HAP-1 (cell line): ENCODE data around the gene KLK4.

ENCODE experiments used
- DNase-seq, 2 experiments: peaks; one replicate each; pipeline ENCODE4 v3.0.0-alpha.2; 2016 to 2020; ENCODE audit warnings: low spot score in 2 of 2
- H3K27me3 ChIP-seq: fragments of 250-450 bp; sonication (Bioruptor Pico); 2 replicates; pipeline ENCODE4 v1.5.1; 2020; ENCODE audit warnings: low read depth, mild to moderate bottlenecking, moderate library complexity
- H3K36me3 ChIP-seq: fragments of 250-450 bp; sonication (Bioruptor Pico); replicated peaks from 2 replicates; pipeline ENCODE4 v1.5.1; 2020; ENCODE audit warnings: mild to moderate bottlenecking
- H3K4me1 ChIP-seq: fragments of 250-450 bp; sonication (Bioruptor Pico); 2 replicates; pipeline ENCODE4 v1.5.1; 2020; ENCODE audit warnings: mild to moderate bottlenecking
- H3K4me3 ChIP-seq: fragments of 250-450 bp; sonication (Bioruptor Pico); 2 replicates; pipeline ENCODE4 v1.5.1; 2020; ENCODE audit warnings: mild to moderate bottlenecking, moderate library complexity
- H3K9me3 ChIP-seq: fragments of 250-450 bp; sonication (Bioruptor Pico); 2 replicates; pipeline ENCODE4 v1.5.1; 2020; ENCODE audit warnings: mild to moderate bottlenecking, moderate library complexity
- in situ Hi-C: fragments of 300-500 bp; cut with MboI; formaldehyde crosslinking; loops from 3 replicates; pipeline ENCODE4 v1.14.3; 2020; ENCODE audit warnings: low sequenced_read_pairs, inconsistent platforms, mixed read lengths

The KLK4 gene

DNA sequence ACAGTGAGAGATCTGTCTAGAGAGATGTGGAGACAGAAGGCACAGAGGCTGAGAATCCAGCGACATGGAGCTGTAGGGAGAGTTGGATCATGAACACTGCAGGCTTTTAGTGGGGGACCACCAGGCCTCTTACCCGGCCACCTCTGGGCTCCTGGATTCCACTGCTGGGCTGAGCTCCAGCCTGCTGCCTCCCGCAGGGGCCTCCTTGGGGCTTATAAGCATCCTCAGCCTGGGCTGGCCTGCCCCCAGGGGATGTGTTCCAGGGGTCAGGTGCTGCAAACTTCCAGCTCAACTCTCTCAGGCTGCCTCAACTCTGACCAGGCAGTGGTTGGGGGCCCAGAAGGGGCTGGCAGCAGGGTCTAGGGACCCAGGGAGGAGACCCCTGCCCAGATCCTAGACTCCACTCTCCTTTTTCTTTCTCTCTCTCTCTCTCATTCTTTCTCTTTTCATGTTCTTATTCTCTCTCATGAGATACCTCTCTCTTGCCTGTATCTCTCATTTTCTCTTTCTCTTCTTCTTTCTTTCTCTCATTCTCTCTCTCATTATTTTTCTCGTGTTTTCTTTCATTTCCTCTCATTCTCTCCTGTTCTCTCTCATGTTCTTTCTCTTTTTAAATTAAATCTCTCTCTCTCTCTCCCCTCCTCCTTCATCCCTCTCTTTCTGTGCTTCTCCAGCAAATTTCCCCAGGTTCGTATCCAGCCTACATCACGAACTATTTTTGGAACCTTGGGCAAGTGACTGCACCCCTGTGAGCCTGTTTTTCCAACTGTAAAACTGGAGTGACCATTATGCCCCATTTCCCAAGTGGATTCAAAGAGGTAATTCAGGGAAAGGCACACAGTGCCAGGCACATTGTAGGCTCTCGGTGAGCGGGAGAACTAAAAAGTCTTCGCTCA is at the start of gene KLK4:
Gene KLK4 (minus strand): TSS at position 190 of the 896 bp plus-strand sequence. CDS start 657 bp downstream, outside the sequence.
- Histone ChIP-seq H3K4me3 (no peak within 1 kb of the TSS), H3K9me3 (no peaks in the 10 kb centered on the region), H3K36me3 (no peaks in the 10 kb centered on the region), H3K27me3 (peaks cover 32% of the 10 kb centered on the region), H3K4me1 (no peaks in the 10 kb centered on the region)
- no peak for DNase-seq
- in situ Hi-C loops, result loop anchor here (10.0 to 25.0 kb wide), 2 partner anchors 377 to 549 kb away; partner anchors contain the start of gene NAPSA

- DNase-seq, result no peak
- in situ Hi-C loops, result no loop called here
- no peaks in the 10 kb centered on the region for H3K36me3 ChIP-seq
- H3K27me3 ChIP-seq, result peaks cover 3% of the 10 kb centered on the region; the same call in 1 of the 2 replicates
- H3K9me3 ChIP-seq, result no peaks in the 10 kb centered on the region
- no peak overlapping the region for H3K4me3 ChIP-seq
- H3K4me1 ChIP-seq, result no peaks in the 10 kb centered on the region
These were observed 48.7 kb upstream of the KLK4 start for GRCh38 chr19:50959731-50960500.

DNA sequence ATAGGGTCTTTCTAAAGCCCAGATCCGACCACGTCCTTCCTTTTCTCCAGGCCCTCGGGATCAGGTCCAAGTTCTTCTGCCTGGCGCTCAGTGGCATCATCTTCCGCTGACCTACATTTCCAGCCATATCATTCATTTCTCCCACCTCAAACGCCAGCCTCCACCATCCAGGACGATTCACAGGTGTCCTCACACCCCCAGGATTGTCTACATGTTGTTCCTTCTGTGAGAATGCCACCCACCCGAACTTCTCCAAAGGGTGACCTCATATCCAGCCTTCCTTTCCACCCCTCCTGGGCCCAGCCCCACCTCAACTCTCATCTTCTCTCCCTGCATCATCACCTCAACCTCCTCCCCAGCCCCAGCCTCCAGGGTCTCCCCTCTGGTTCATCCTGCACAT is 46.4 kb upstream of the KLK4 start:
- Histone ChIP-seq H3K9me3 (no peaks in the 10 kb centered on the region), H3K27me3 (peaks cover 5% of the 10 kb centered on the region; the same call in 1 of the 2 replicates), H3K36me3 (no peaks in the 10 kb centered on the region), H3K4me1 (no peaks in the 10 kb centered on the region), H3K4me3 (no peak overlapping the region)
- in situ Hi-C loops, result no loop called here
- DNase-seq, result no peak

DNA sequence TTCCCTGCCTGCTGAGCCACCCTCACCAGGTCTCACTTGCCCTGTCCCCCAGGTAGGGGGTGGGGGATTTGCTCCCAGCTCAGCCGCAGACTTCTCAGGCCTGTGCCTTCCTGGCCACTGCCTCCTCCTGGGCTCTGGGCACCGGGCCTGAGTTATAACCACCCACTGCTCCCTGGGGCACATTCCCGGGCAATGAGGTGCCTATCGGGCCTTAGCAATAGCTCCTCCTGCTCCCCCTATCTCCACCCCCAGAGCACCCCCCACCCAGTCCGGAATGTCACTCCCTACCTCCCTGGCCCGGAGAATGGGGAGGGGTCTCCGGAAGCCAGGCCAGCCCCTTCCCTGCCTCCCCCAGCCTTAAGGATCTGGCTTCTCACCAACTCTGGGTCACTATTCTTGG is 41.7 kb upstream of the KLK4 start, which contains the start of gene KLK5:
Gene KLK5 (minus strand): TSS at position 129 of the 400 bp plus-strand sequence. CDS start 381 bp downstream, outside the sequence.
- Histone ChIP-seq H3K36me3 (no peaks in the 10 kb centered on the region), H3K9me3 (no peaks in the 10 kb centered on the region), H3K4me3 (no peak within 1 kb of the TSS), H3K4me1 (no peaks in the 10 kb centered on the region), H3K27me3 (peaks cover 5% of the 10 kb centered on the region; the same call in 1 of the 2 replicates)
- in situ Hi-C loops, result no loop called here
- no peak for DNase-seq

DNA sequence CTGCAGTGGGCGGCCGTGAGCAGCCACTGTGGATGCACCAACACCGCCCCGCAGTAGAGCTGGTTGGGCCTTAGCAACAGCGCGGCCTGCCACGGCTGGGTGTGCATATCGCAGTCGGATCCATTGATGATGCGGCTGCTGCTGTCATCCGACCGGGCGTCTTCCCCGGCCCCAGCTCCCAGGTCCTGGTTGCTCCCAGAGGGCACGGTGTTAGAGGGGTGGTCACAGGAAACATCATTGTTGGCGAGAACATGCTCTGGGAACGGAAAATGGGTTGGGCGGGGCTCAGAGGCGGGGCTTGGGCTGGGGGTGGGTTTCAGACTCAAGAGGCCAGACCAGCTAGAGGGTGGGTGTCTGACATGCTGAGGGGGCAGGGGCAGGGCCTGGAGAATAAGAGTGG is 38.7 kb upstream of the KLK4 start:
- no peak for DNase-seq
- in situ Hi-C loops, result no loop called here
- Histone ChIP-seq H3K4me1 (no peaks in the 10 kb centered on the region), H3K9me3 (no peaks in the 10 kb centered on the region), H3K4me3 (no peak overlapping the region), H3K27me3 (0 out of 2 replicates have a peak, but pooled peaks cover 1% of the 10 kb centered on the region), H3K36me3 (no peaks in the 10 kb centered on the region)

DNA sequence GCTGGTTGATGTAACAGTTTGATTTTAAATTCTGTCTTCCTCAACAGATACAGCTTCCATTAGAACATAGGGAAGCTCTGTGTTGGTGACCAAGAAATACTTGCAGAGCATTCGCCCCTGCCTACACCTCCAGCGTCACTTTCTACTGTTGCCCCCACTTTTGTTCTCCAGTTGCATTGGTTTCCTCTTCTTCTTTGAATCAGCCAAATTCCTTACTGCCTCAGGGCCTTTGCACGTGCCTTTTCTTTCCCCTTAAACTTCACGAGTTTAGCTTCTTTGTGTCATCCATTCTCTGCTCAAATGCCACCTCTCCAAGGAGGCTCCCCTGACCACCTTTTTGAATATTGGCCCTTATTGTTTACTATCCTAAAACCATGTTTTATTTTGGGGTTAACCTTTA is 35.9 kb upstream of the KLK4 start:
- H3K36me3 ChIP-seq, result no peaks in the 10 kb centered on the region
- H3K9me3 ChIP-seq, result no peaks in the 10 kb centered on the region
- no peak overlapping the region for H3K4me3 ChIP-seq
- in situ Hi-C loops, result no loop called here
- no peak for DNase-seq
- no peaks in the 10 kb centered on the region for H3K4me1 ChIP-seq
- H3K27me3 ChIP-seq, result no peaks in the 10 kb centered on the region

GRCh38 chr19:50944795-50945194 is 33.6 kb upstream of the KLK4 start:
- no peaks in the 10 kb centered on the region for H3K27me3 ChIP-seq
- in situ Hi-C loops, result no loop called here

GRCh38 chr19:50943074-50943828 is 32.1 kb upstream of the KLK4 start:
- H3K4me1 ChIP-seq, result no peaks in the 10 kb centered on the region
- no peaks in the 10 kb centered on the region for H3K36me3 ChIP-seq
- H3K4me3 ChIP-seq, result no peak overlapping the region
- H3K27me3 ChIP-seq, result no peaks in the 10 kb centered on the region
- in situ Hi-C loops, result no loop called here
- H3K9me3 ChIP-seq, result no peaks in the 10 kb centered on the region; the same call in 1 of the 2 replicates
- no peak for DNase-seq

More at GRCh38 chr19:50944795-50945194, 33.6 kb upstream of the KLK4 start:
- Histone ChIP-seq H3K9me3 (no peaks in the 10 kb centered on the region; the same call in 1 of the 2 replicates), H3K4me1 (no peaks in the 10 kb centered on the region), H3K36me3 (no peaks in the 10 kb centered on the region), H3K4me3 (no peak overlapping the region)
- no peak for DNase-seq

GRCh38 chr19:50939596-50939995 is 28.4 kb upstream of the KLK4 start:
- H3K36me3 ChIP-seq, result no peaks in the 10 kb centered on the region
- H3K9me3 ChIP-seq, result no peaks in the 10 kb centered on the region; the same call in 1 of the 2 replicates
- H3K4me3 ChIP-seq, result no peak overlapping the region
- H3K27me3 ChIP-seq, result no peaks in the 10 kb centered on the region
- in situ Hi-C loops, result no loop called here
- H3K4me1 ChIP-seq, result no peaks in the 10 kb centered on the region
- no peak for DNase-seq

DNA sequence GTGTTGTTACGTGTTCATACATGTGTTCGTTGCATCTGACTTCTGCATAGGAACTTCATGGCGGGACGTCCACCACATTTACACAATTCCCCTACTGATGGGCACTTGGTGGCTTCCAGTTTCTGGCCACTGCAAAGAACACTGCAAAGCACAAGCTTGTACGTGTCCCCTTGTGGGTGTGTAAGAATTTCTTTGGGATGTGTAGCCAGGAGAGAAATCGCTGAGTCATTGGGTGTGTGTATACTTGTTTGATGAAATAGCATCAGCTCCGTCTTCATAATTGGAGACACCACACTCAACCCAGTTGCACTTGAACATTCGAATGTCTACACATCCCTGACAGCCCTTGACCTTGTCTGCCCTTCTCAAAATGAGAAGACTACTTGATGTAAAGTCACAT is 22.4 kb upstream of the KLK4 start:
- DNase-seq, result no peak
- H3K36me3 ChIP-seq, result no peaks in the 10 kb centered on the region
- no peaks in the 10 kb centered on the region; the same call in 1 of the 2 replicates for H3K9me3 ChIP-seq
- no peaks in the 10 kb centered on the region for H3K4me1 ChIP-seq
- H3K4me3 ChIP-seq, result no peak overlapping the region
- in situ Hi-C loops, result no loop called here
- H3K27me3 ChIP-seq, result no peaks in the 10 kb centered on the region

GRCh38 chr19:50932690-50933083 is 21.5 kb upstream of the KLK4 start:
- no peak overlapping the region for H3K4me3 ChIP-seq
- DNase-seq, result no peak
- H3K9me3 ChIP-seq, result no peaks in the 10 kb centered on the region; the same call in 1 of the 2 replicates
- no peaks in the 10 kb centered on the region for H3K36me3 ChIP-seq
- in situ Hi-C loops, result no loop called here
- H3K4me1 ChIP-seq, result no peaks in the 10 kb centered on the region
- H3K27me3 ChIP-seq, result no peaks in the 10 kb centered on the region

DNA sequence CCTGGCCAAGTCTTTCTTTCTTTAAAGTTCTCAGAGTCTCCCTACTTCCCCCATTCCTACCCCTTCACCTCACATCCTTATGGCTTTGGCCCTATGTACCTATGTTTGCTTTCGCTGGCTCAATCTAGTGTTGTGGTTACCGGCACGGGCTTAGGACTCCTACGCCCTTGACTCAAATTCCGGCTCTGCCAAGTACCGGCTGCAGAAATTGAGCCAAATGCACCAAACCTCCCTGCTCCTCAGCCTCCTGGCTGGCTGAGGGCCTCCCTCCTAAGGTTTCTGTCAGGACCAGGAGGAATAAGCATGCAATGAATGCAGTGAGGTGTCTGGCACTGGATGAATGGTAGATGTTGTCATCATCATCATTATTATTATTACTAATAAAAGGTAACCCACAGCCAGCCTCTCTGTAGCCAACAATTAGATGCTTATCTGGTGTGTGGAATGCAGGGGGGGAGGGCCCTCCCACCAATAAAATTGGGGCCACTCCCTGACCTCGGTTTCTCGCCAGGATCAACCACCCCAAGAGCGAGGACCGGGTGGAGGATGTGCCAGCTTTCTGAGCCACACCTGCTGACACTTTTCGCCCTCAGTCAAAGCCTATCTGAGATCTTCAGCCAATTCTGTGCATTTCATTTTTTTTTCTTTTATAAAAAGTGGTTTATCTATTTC is 21.0 kb upstream of the KLK4 start:
- H3K36me3 ChIP-seq, result no peaks in the 10 kb centered on the region

GRCh38 chr19:50931023-50931422 is 19.8 kb upstream of the KLK4 start:
- Histone ChIP-seq H3K4me1 (no peaks in the 10 kb centered on the region), H3K36me3 (no peaks in the 10 kb centered on the region), H3K9me3 (no peaks in the 10 kb centered on the region; the same call in 1 of the 2 replicates), H3K4me3 (no peak overlapping the region), H3K27me3 (no peaks in the 10 kb centered on the region)
- in situ Hi-C loops, result no loop called here
- DNase-seq, result no peak

More for the DNA sequence above, 21.0 kb upstream of the KLK4 start:
- H3K4me1 ChIP-seq, result no peaks in the 10 kb centered on the region
- no peaks in the 10 kb centered on the region; the same call in 1 of the 2 replicates for H3K9me3 ChIP-seq
- no peak for DNase-seq
- H3K4me3 ChIP-seq, result no peak overlapping the region
- H3K27me3 ChIP-seq, result no peaks in the 10 kb centered on the region
- in situ Hi-C loops, result no loop called here
